Right lobe of liver (tissue), 4 donors: ENCODE data around the gene PTPRR.

Source experiments
- CTCF ChIP-seq, 4 donors: fragments of 200-600 bp in 3 of 4; fragments of 450-650 bp in 1 of 4; IDR thresholded peaks; one replicate each; pipeline versions ENCODE4 v1.5.1 to v1.8.0; 2016 to 2022; ENCODE audit warnings: antibody characterized with exemption in 4 of 4, mild to moderate bottlenecking in 2 of 4
- POLR2A ChIP-seq: fragments of 450-650 bp; IDR thresholded peaks from one replicate; pipeline ENCODE4 v1.6.1; 2017; ENCODE audit warnings: antibody characterized with exemption, mild to moderate bottlenecking
- donor health status: DM: no; HTN: no; CAD: no.
- donor health status: DM: no; HTN: no; CAD: no.
- donor health status: DM: no; HTN: yes; CAD: no.

- TF ChIP-seq CTCF (IDR thresholded peaks at IDR 0.05) (no peak), POLR2A (no peak)
Measured at GRCh38 chr12:70885956-70886355, 34.6 kb downstream of the PTPRR start.
